MM.1S (cell line): Measurements from ENCODE around the gene TTF1.

Source experiments
- DNase-seq: peaks from one replicate; pipeline ENCODE4 v3.0.0-alpha.2; 2015
- H2AFZ ChIP-seq: fragments of 300-600 bp; sonication (generic); 2 replicates; pipeline ENCODE4 v1.6.0; 2016; ENCODE audit warnings: antibody characterized with exemption, low read length
- H3F3A ChIP-seq: fragments of 300-600 bp; sonication (generic); 2 replicates; pipeline ENCODE4 v1.6.1; 2016; ENCODE audit warnings: mild to moderate bottlenecking, antibody characterized with exemption, low read length, moderate library complexity, mixed read lengths; ENCODE audit not compliant: insufficient read depth
- H3K27ac ChIP-seq: fragments of 300-600 bp; sonication (generic); 2 replicates; pipeline ENCODE4 v1.5.1; 2016; ENCODE audit warnings: mild to moderate bottlenecking, low read length
- H3K27me3 ChIP-seq: fragments of 300-600 bp; sonication (generic); replicated peaks from 2 replicates; pipeline ENCODE4 v1.6.0; 2016; ENCODE audit warnings: low read length; ENCODE audit not compliant: insufficient read depth
- H3K36me3 ChIP-seq: fragments of 300-600 bp; sonication (generic); replicated peaks from 2 replicates; pipeline ENCODE4 v1.6.1; 2016; ENCODE audit warnings: mild to moderate bottlenecking, low read length, mixed read lengths; ENCODE audit not compliant: insufficient read depth
- H3K4me1 ChIP-seq: fragments of 300-600 bp; sonication (generic); 2 replicates; pipeline ENCODE4 v1.6.1; 2016; ENCODE audit warnings: low read length, mixed read lengths
- H3K4me2 ChIP-seq: fragments of 300-600 bp; sonication (generic); 2 replicates; pipeline ENCODE4 v1.6.0; 2016; ENCODE audit warnings: low read depth, low read length
- H3K4me3 ChIP-seq: fragments of 300-600 bp; sonication (generic); 2 replicates; pipeline ENCODE4 v1.5.1; 2016; ENCODE audit warnings: low read length, mixed read lengths
- H3K79me2 ChIP-seq: fragments of 300-600 bp; sonication (generic); 2 replicates; pipeline ENCODE4 v1.6.1; 2016; ENCODE audit warnings: mixed run types, low read length, mixed read lengths
- H3K9ac ChIP-seq: fragments of 300-600 bp; sonication (generic); 2 replicates; pipeline ENCODE4 v1.6.1; 2016; ENCODE audit warnings: low read length, mixed read lengths
- H3K9me2 ChIP-seq: fragments of 300-600 bp; sonication (generic); replicated peaks from 2 replicates; pipeline ENCODE4 v1.6.1; 2016; ENCODE audit warnings: mild to moderate bottlenecking, low read length, mixed read lengths; ENCODE audit not compliant: insufficient read depth
- H3K9me3 ChIP-seq: fragments of 300-600 bp; sonication (generic); replicated peaks from 2 replicates; pipeline ENCODE4 v1.6.1; 2016; ENCODE audit warnings: mild to moderate bottlenecking, low read length, mixed read lengths; ENCODE audit not compliant: insufficient read depth
- H4K20me1 ChIP-seq: fragments of 300-600 bp; sonication (generic); 2 replicates; pipeline ENCODE4 v1.6.1; 2016; ENCODE audit warnings: mild to moderate bottlenecking, low read length, moderate library complexity, mixed read lengths; ENCODE audit not compliant: insufficient read depth
- EZH2 ChIP-seq: fragments of 300-600 bp; sonication (generic); optimal IDR thresholded peaks from 2 replicates; pipeline ENCODE3; 2017; ENCODE audit warnings: low read depth, mild to moderate bottlenecking, antibody characterized with exemption, low read length, mixed read lengths
- EZH2phosphoT487 ChIP-seq: fragments of 300-600 bp; sonication (generic); IDR thresholded peaks from 2 replicates; pipeline ENCODE4 v1.6.1; 2018; ENCODE audit warnings: antibody characterized with exemption, low read length
- TF ChIP-seq, protein P1 (sequence below): fragments of 300-600 bp; sonication (generic); IDR thresholded peaks from 2 replicates; pipeline ENCODE4 v1.5.1; 2016; ENCODE audit warnings: antibody characterized with exemption, low read length, mixed read lengths

Gene TTF1

DNA sequence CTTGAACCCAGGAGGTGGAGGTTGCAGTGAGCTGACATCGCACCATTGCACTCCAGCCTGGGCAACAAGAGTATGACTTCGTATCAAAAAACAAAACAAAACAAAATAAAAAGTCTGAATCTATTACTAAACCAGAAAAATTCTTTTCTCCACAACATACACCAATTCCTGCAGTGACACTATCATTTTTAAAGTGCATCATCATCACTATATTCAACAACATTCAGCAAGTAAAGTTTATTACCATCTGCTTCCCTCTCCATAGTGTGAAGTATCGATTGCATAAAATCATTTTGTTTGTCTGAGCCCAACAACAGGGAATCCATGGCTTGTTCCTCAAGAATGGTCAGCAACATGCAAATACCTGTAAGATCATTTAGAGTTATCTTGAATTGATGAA, 72.3 kb downstream of the TTF1 start:
- Histone ChIP-seq H2AFZ (no peak overlapping the region), H3K27me3 (no peaks in the 10 kb centered on the region), H3K9me3 (no peaks in the 10 kb centered on the region), H3K4me3 (no peak overlapping the region), H3K27ac (no peak overlapping the region), H3K9me2 (no peaks in the 10 kb centered on the region), H3F3A (no peaks in the 10 kb centered on the region), H3K79me2 (no peaks in the 10 kb centered on the region), H3K9ac (no peak overlapping the region), H3K36me3 (peaks cover 16% of the 10 kb centered on the region; the same call in 1 of the 2 replicates), H4K20me1 (no peaks in the 10 kb centered on the region), H3K4me1 (no peaks in the 10 kb centered on the region), H3K4me2 (no peak overlapping the region)
- no peak for DNase-seq
- TF ChIP-seq EZH2phosphoT487 (no peak), EZH2 (no peak)
- TF ChIP-seq, protein P1, sequence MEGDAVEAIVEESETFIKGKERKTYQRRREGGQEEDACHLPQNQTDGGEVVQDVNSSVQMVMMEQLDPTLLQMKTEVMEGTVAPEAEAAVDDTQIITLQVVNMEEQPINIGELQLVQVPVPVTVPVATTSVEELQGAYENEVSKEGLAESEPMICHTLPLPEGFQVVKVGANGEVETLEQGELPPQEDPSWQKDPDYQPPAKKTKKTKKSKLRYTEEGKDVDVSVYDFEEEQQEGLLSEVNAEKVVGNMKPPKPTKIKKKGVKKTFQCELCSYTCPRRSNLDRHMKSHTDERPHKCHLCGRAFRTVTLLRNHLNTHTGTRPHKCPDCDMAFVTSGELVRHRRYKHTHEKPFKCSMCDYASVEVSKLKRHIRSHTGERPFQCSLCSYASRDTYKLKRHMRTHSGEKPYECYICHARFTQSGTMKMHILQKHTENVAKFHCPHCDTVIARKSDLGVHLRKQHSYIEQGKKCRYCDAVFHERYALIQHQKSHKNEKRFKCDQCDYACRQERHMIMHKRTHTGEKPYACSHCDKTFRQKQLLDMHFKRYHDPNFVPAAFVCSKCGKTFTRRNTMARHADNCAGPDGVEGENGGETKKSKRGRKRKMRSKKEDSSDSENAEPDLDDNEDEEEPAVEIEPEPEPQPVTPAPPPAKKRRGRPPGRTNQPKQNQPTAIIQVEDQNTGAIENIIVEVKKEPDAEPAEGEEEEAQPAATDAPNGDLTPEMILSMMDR: no peak

DNA sequence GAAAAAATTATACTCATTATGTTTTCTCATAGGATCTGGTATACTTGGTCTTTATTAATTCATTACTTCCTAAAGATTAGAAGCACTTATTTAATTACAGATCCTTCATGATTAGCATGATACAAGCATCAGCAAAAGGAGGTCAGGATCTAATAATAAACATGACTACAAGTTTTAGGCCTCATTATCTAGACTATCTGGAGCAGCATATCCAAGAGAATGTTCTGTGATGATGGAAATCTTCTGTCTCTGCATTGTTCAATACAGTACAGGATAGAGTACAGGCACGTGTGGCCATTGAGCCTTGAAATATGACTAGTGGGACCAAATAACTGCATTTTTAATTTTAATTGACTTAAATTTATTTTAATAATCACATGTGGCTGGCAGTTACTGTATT, 73.1 kb downstream of the TTF1 start:
- H4K20me1 ChIP-seq: no peaks in the 10 kb centered on the region
- TF ChIP-seq EZH2phosphoT487 (no peak), EZH2 (no peak)
- TF ChIP-seq, protein P1: no peak
- peaks cover 16% of the 10 kb centered on the region; the same call in 1 of the 2 replicates for H3K36me3 ChIP-seq
- no peaks in the 10 kb centered on the region for H3K9me2 ChIP-seq
- H3K9me3 ChIP-seq: no peaks in the 10 kb centered on the region
- DNase-seq: no peak
- H3K4me2 ChIP-seq: no peak overlapping the region
- H3F3A ChIP-seq: no peaks in the 10 kb centered on the region
- H3K4me1 ChIP-seq: no peaks in the 10 kb centered on the region
- H3K27me3 ChIP-seq: no peaks in the 10 kb centered on the region
- no peak overlapping the region for H2AFZ ChIP-seq
- no peak overlapping the region for H3K9ac ChIP-seq
- no peaks in the 10 kb centered on the region for H3K79me2 ChIP-seq
- H3K27ac ChIP-seq: no peak overlapping the region
- no peak overlapping the region for H3K4me3 ChIP-seq

DNA sequence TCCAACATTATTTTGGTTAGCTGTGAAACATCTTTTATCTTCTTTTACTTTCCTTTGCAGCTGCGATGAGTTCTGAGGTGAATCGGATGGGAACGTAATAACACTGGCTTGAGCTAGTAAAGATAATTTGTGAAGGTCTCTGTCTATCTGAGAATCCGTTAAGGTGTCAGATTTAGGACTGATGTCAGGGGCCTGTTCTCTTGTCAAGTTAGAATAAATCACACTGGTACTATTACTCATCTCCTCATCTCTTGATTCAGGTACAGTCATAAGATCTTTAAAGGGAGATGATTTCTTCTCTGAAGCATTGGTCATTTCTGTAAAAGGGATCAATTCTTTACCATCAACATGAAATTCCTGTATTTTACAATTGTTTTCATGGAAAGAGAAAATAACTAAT, 78.1 kb downstream of the TTF1 start:
- TF ChIP-seq, protein P1: no peak
- TF ChIP-seq EZH2 (no peak), EZH2phosphoT487 (no peak)
- DNase-seq: no peak
- Histone ChIP-seq H3K9me3 (no peaks in the 10 kb centered on the region), H3K4me2 (no peak overlapping the region), H3K4me3 (no peak overlapping the region), H3K79me2 (no peaks in the 10 kb centered on the region), H3K4me1 (no peaks in the 10 kb centered on the region), H3K27me3 (no peaks in the 10 kb centered on the region), H3F3A (no peaks in the 10 kb centered on the region), H2AFZ (no peak overlapping the region), H3K9me2 (no peaks in the 10 kb centered on the region), H4K20me1 (no peaks in the 10 kb centered on the region), H3K27ac (no peak overlapping the region), H3K36me3 (peaks cover 12% of the 10 kb centered on the region; the same call in 1 of the 2 replicates), H3K9ac (no peak overlapping the region)
